SHP77 treated with DMSO at 0.1 percent for 48 hours (cell line): Measurements from ENCODE around the gene MERTK.
A peak's percentile ranks its signal among the peaks of the same experiment; 100 is the strongest.
"Not testable (repeated sequence)": the region's sequence is repeated elsewhere in the genome, so short reads cannot be mapped to it uniquely, and the experiment has no call there.

Experiments used
- DNase-seq: peaks from one replicate; lab custom pipeline; 2025; lab: John Stamatoyannopoulos, UW

MERTK gene

GRCh38 chr2:112047537-112048235, 149.3 kb downstream of the MERTK start:
- DNase-seq: no peak

- no peak for DNase-seq
Measured at GRCh38 chr2:112048236-112048592, 149.8 kb downstream of the MERTK start.

- peak; percentile 39 for DNase-seq
Measured at GRCh38 chr2:112048887-112049286, 150.5 kb downstream of the MERTK start.

GRCh38 chr2:112050316-112050715, 151.9 kb downstream of the MERTK start:
- DNase-seq: no peak

- peak; percentile 79 for DNase-seq
Measured at GRCh38 chr2:112053917-112054846, 155.8 kb downstream of the MERTK start.

- peak; percentile 74 for DNase-seq
Measured at GRCh38 chr2:112054847-112055729, 156.7 kb downstream of the MERTK start, which contains the start of gene TMEM87B. TSS of gene TMEM87B (plus strand) at chr2:112055269. CDS start at chr2:112055592, 323 bp downstream.

- DNase-seq: no peak
Measured at GRCh38 chr2:112055730-112056625, 157.6 kb downstream of the MERTK start.

- no peak for DNase-seq
Measured at GRCh38 chr2:112056626-112056987, 158.2 kb downstream of the MERTK start.

GRCh38 chr2:112059671-112060070, 161.3 kb downstream of the MERTK start:
- no peak for DNase-seq

GRCh38 chr2:112061299-112061698, 162.9 kb downstream of the MERTK start:
- DNase-seq: no peak

GRCh38 chr2:112061840-112062239, 163.4 kb downstream of the MERTK start:
- DNase-seq: no peak

GRCh38 chr2:112062894-112063293, 164.5 kb downstream of the MERTK start:
- no peak for DNase-seq

- no peak for DNase-seq
Measured at GRCh38 chr2:112065486-112065885, 167.1 kb downstream of the MERTK start.

GRCh38 chr2:112065966-112066365, 167.6 kb downstream of the MERTK start:
- DNase-seq: no peak

- not testable (repeated sequence) for DNase-seq
Measured at GRCh38 chr2:112069794-112070193, 171.4 kb downstream of the MERTK start.

GRCh38 chr2:112073875-112074274, 175.5 kb downstream of the MERTK start:
- DNase-seq: peak; percentile 36

GRCh38 chr2:112074506-112074905, 176.1 kb downstream of the MERTK start:
- no peak for DNase-seq

- no peak for DNase-seq
Measured at GRCh38 chr2:112075490-112076260, 177.3 kb downstream of the MERTK start.

- DNase-seq: no peak
Measured at GRCh38 chr2:112077814-112078213, 179.4 kb downstream of the MERTK start.
